SK-N-SH (cell line): ENCODE data around the gene RHBDL2. TPM values are rescaled to one million over a fixed set of nuclear protein-coding genes. Genes with fewer than 3 reads are reported as not detected.

Experiments used
- CTCF ChIA-PET: fragments of 300-600, 350-600 bp; formaldehyde crosslinking; extraction: SDS; loops from one replicate; lab custom pipeline; 2021; lab: Yijun Ruan, JAX
- POLR2A ChIA-PET: fragments of 350-600 bp; sonication (Branson Sonifier 250); formaldehyde crosslinking; extraction: SDS; loops from one replicate; lab custom pipeline; 2020; ENCODE audit warnings: antibody characterized with exemption, inconsistent platforms; lab: Yijun Ruan, JAX
- DNase-seq: peaks from one replicate; pipeline ENCODE4 v3.0.0; 2012
- H2AFZ ChIP-seq: fragments of 200-600 bp; sonication (generic); 2 replicates; pipeline ENCODE4 v1.8.1; 2016; ENCODE audit warnings: antibody characterized with exemption, mild to moderate bottlenecking, low read depth
- H3F3A ChIP-seq: fragments of 200-600 bp; sonication (generic); replicated peaks from 2 replicates; pipeline ENCODE3; 2016; ENCODE audit warnings: antibody characterized with exemption, mild to moderate bottlenecking; ENCODE audit not compliant: insufficient read depth
- H3K27ac ChIP-seq, 2 experiments: fragments of 200-500 bp in 1 of 2; fragments of 200-600 bp in 1 of 2; sonication (Bioruptor generic) in 1 of 2; sonication (generic), shearing (Covaris generic) in 1 of 2; 2 replicates each; pipeline versions ENCODE4 v1.5.1 to v1.6.1; 2014 to 2016; ENCODE audit warnings: low read depth in 2 of 2, inconsistent platforms in 1 of 2, low read length in 1 of 2, mild to moderate bottlenecking in 1 of 2, mixed read lengths in 1 of 2
- H3K27me3 ChIP-seq: fragments of 200-600 bp; sonication (generic), shearing (Covaris generic); 2 replicates; pipeline ENCODE4 v1.6.1; 2016; ENCODE audit warnings: mixed run types; ENCODE audit not compliant: insufficient read depth
- H3K36me3 ChIP-seq, 2 experiments: fragments of 200-500 bp in 1 of 2; fragments of 200-600 bp in 1 of 2; sonication (Bioruptor generic) in 1 of 2; sonication (generic) in 1 of 2; replicated peaks in 1 of 2; 2 replicates each; pipeline versions ENCODE3 to v1.5.1; 2014 to 2016; ENCODE audit warnings: low read length in 1 of 2, mild to moderate bottlenecking in 1 of 2; ENCODE audit not compliant: insufficient read depth in 2 of 2, control insufficient read depth in 1 of 2
- H3K4me1 ChIP-seq, 2 experiments: fragments of 200-500 bp in 1 of 2; fragments of 200-600 bp in 1 of 2; sonication (Bioruptor generic) in 1 of 2; sonication (generic), shearing (Covaris generic) in 1 of 2; 2 replicates each; pipeline versions ENCODE4 v1.5.1 to v1.6.1; 2014 to 2016; ENCODE audit warnings: low read depth in 1 of 2, low read length in 1 of 2, mixed run types in 1 of 2; ENCODE audit not compliant: insufficient read depth in 2 of 2, control insufficient read depth in 1 of 2
- H3K4me2 ChIP-seq: fragments of 200-600 bp; sonication (generic), shearing (Covaris generic); 2 replicates; pipeline ENCODE4 v1.6.1; 2017; ENCODE audit warnings: mixed run types
- H3K4me3 ChIP-seq, 2 experiments: fragments of 200-500 bp in 1 of 2; fragments of 200-600 bp in 1 of 2; sonication (Bioruptor generic) in 1 of 2; sonication (generic), shearing (Covaris generic) in 1 of 2; 2 replicates each; pipeline versions ENCODE4 v1.5.1 to v1.8.1; 2014 to 2016; ENCODE audit warnings: low read depth in 2 of 2, inconsistent platforms in 1 of 2, low read length in 1 of 2, mild to moderate bottlenecking in 1 of 2, mixed read lengths in 1 of 2, moderate library complexity in 1 of 2
- H3K79me2 ChIP-seq: fragments of 200-600 bp; sonication (generic); 2 replicates; pipeline ENCODE4 v1.8.1; 2017; ENCODE audit warnings: mild to moderate bottlenecking; ENCODE audit not compliant: insufficient read depth
- H3K9ac ChIP-seq: fragments of 200-600 bp; sonication (generic); 2 replicates; pipeline ENCODE4 v1.6.1; 2017; ENCODE audit warnings: mixed run types
- H3K9me2 ChIP-seq: fragments of 200-600 bp; sonication (generic); 2 replicates; pipeline ENCODE4 v1.6.1; 2017; ENCODE audit warnings: mixed run types
- H3K9me3 ChIP-seq: fragments of 200-600 bp; sonication (generic); 2 replicates; pipeline ENCODE4 v1.6.1; 2017; ENCODE audit warnings: mixed run types, mild to moderate bottlenecking, moderate library complexity
- H4K20me1 ChIP-seq: fragments of 200-600 bp; sonication (generic); 2 replicates; pipeline ENCODE4 v1.6.1; 2017; ENCODE audit warnings: mild to moderate bottlenecking, mixed run types; ENCODE audit not compliant: insufficient read depth
- FOSL2 ChIP-seq: IDR thresholded peaks from 2 replicates; pipeline ENCODE4 v1.4.0; 2012; ENCODE audit warnings: low read depth, mild to moderate bottlenecking, moderate library complexity, borderline replicate concordance
- GABPA ChIP-seq: IDR thresholded peaks from 2 replicates; pipeline ENCODE4 v1.4.0; 2012; ENCODE audit warnings: low read depth, mild to moderate bottlenecking
- MXI1 ChIP-seq: IDR thresholded peaks from 2 replicates; pipeline ENCODE4 v1.6.1; 2012; ENCODE audit warnings: mild to moderate bottlenecking, low read depth, low read length, improper control_type of control experiment
- NFIC ChIP-seq: IDR thresholded peaks from 2 replicates; pipeline ENCODE4 v1.4.0; 2012; ENCODE audit warnings: borderline replicate concordance
- NRF1 ChIP-seq: IDR thresholded peaks from 2 replicates; pipeline ENCODE4 v1.6.1; 2012; ENCODE audit warnings: low read depth, mild to moderate bottlenecking, low read length
- POLR2AphosphoS5 ChIP-seq: IDR thresholded peaks from 2 replicates; pipeline ENCODE4 v1.6.1; 2012; ENCODE audit warnings: low read depth, low read length
- RCOR1 ChIP-seq: fragments of 150-350 bp; IDR thresholded peaks from 2 replicates; pipeline ENCODE4 v1.6.1; 2017; ENCODE audit warnings: antibody characterized with exemption, low read length
- RXRA ChIP-seq: IDR thresholded peaks from 2 replicates; pipeline ENCODE4 v1.4.0; 2012; ENCODE audit warnings: low read depth, mild to moderate bottlenecking, borderline replicate concordance
- YY1 ChIP-seq: IDR thresholded peaks from 2 replicates; pipeline ENCODE4 v1.4.0; 2012; ENCODE audit warnings: low read depth, mild to moderate bottlenecking
- WGBS: methylation state at CpG from one replicate; pipeline ENCODE4 v1.1.6; 2017; ENCODE audit warnings: low lambda C conversion rate; 5-methylcytosine and 5-hydroxymethylcytosine counted together
- polyA plus RNA-seq, 3 experiments: library from polyadenylated mRNA; depleted of rRNA; stranded (reverse); fragments of >200 nt; gene quantifications; 2 replicates each; pipeline ENCODE4 v1.2.3, GENCODE V29; 2012
- TF ChIP-seq, protein P1 (sequence below): IDR thresholded peaks from 2 replicates; pipeline ENCODE4; 2012
- TF ChIP-seq, protein P2 (sequence below): IDR thresholded peaks from 2 replicates; pipeline ENCODE4 v1.4.0; 2012; ENCODE audit warnings: low read depth
- TF ChIP-seq, protein P3 (sequence below): fragments of 150-350 bp; IDR thresholded peaks from 2 replicates; pipeline ENCODE4 v1.6.1; 2016; ENCODE audit warnings: mild to moderate bottlenecking, low read depth, low read length

RHBDL2 gene
- polyA plus RNA-seq, 1 of the 3 experiments (the other 2 are of a cell fraction) = 0.07 TPM

DNA sequence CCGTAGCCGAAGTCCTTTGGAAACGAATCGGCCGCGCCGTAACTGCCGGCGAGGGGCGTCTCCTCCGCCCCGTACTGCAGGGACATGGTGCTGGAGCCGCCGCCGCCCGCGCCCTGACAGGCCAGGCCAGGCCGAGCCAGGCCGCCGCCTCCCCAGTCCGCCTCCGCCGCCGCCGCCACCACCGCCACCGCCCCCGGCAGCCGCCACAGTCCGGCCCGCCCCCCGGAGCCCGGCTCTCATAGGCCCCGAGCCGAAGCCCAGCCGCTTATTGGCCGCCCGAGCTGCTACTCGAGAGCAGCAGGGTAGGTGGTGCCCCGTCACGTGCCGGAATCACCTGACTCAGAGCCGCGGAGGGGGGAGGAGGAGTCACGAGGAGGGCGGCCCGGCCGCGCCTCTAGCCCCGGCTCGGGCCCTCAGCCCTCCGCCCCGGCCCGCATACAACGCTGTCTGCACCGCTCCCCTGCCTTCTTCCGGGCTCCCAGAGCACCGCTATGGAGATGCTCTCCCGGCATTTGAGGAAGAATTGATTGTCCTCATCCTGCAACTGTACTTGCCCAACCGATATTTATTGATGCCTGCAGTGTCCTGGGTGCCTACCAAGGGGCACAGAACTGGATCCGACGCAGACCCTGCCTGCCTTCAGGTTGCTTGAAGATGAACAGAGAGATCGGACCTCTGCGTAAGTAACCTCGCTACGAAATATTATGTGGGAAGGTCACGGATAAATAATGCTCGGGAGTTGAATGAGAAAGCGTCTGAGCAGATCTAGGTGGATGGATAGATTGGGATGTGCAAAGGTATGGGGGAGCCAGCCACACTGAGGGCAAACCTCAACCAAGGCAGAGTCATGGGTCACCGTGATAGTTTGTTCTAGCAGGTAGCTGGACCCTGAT lies 81.8 kb downstream of the RHBDL2 start, which contains the start of gene RRAGC (continued):
- TF ChIP-seq MXI1 (peak; percentile 91), FOSL2 (peak; percentile 24; the same call in 1 of the 2 replicates)
- TF ChIP-seq, protein P1, sequence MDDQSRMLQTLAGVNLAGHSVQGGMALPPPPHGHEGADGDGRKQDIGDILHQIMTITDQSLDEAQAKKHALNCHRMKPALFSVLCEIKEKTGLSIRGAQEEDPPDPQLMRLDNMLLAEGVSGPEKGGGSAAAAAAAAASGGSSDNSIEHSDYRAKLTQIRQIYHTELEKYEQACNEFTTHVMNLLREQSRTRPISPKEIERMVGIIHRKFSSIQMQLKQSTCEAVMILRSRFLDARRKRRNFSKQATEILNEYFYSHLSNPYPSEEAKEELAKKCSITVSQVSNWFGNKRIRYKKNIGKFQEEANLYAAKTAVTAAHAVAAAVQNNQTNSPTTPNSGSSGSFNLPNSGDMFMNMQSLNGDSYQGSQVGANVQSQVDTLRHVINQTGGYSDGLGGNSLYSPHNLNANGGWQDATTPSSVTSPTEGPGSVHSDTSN = peak; percentile 99

DNA sequence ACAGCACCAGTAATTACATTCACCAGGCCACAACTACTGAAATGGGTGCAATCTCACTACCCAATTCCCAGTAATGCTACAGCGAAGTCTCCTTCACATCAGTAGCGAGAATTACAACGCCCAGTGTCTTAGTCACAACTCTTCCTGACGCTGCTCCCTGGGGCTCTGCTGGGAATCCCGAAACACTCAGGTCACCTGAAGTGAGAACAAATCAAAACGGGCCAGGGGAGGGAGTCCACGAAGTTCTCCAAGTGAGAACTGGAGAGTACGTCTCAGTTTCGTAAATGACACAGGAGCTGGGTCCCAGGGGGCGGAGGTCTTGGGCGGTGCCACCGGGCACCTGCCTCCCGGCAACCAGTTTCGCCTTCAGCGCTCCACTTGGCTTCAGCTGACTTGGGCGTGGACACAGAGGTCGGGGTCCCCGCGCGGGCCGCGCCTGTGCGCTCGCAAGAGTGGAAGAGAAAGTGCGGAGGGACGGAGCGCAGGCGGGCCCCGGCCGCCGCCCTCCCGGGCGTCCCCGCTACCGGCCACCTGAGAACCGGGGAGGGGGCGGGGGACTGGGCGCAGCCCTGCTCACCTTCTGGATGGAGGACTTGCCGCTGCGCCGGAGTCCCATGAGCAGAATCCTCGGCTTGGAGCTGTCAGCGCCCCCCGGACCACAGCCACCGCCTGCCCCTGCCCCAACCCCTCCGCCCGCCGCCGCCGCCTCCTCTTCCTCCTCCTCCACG lies 82.6 kb downstream of the RHBDL2 start:
- Histone ChIP-seq H2AFZ (peak overlapping the region; percentile 75; the same call in 1 of the 2 replicates), H3K9me2 (no peaks in the 10 kb centered on the region), H3K79me2 (peaks cover 61% of the 10 kb centered on the region), H3K9me3 (no peaks in the 10 kb centered on the region), H3K27ac (peak overlapping the region; percentile 37 to 64; a peak in 3 of 4 replicates), H3K36me3 (peaks cover 33 to 34% of the 10 kb centered on the region in 2 experiments), H3K27me3 (no peaks in the 10 kb centered on the region), H3F3A (no peaks in the 10 kb centered on the region), H3K4me2 (peak overlapping the region; percentile 85), H4K20me1 (no peaks in the 10 kb centered on the region; the same call in 1 of the 2 replicates), H3K4me3 (peak overlapping the region; percentile 95 to 100), H3K4me1 (peaks cover 7 to 13% of the 10 kb centered on the region in 2 experiments; a peak in 3 of 4 replicates), H3K9ac (peak overlapping the region; percentile 71)
- POLR2A ChIA-PET = interaction anchor here (1.0 kb wide), 1 partner anchor 167 kb away, joined by 3 read pairs; the partner anchor contains the start of gene NDUFS5
- CTCF ChIA-PET = interaction anchor here (0.8 kb wide), 1 partner anchor 12 kb away, joined by 3 read pairs; no protein-coding TSS in a partner anchor
- peak; percentile 62 for DNase-seq
- TF ChIP-seq NFIC (no peak), NRF1 (no peak), YY1 (no peak), POLR2AphosphoS5 (no peak), RCOR1 (no peak), GABPA (no peak), RXRA (no peak)
- TF ChIP-seq, protein P2, sequence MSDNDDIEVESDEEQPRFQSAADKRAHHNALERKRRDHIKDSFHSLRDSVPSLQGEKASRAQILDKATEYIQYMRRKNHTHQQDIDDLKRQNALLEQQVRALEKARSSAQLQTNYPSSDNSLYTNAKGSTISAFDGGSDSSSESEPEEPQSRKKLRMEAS = no peak
- TF ChIP-seq, protein P3, sequence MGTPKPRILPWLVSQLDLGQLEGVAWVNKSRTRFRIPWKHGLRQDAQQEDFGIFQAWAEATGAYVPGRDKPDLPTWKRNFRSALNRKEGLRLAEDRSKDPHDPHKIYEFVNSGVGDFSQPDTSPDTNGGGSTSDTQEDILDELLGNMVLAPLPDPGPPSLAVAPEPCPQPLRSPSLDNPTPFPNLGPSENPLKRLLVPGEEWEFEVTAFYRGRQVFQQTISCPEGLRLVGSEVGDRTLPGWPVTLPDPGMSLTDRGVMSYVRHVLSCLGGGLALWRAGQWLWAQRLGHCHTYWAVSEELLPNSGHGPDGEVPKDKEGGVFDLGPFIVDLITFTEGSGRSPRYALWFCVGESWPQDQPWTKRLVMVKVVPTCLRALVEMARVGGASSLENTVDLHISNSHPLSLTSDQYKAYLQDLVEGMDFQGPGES = no peak
- WGBS = 6% methylated on average over 7 of the region's 51 CpGs
